Activated effector memory CD4-positive, alpha-beta T cell treated with Interleukin-2 at 50 U/mL for 16 hours (primary cell): ENCODE results near the gene TMX1.

Source experiments
- DNase-seq: peaks from one replicate; pipeline ENCODE4 v3.0.0-alpha.2; 2020

TMX1 gene

GRCh38 chr14:51294951-51295525 lies 55.0 kb downstream of the TMX1 start:
- DNase-seq, result no peak

- no peak for DNase-seq
Measured at GRCh38 chr14:51295646-51296263, 55.7 kb downstream of the TMX1 start.

DNA sequence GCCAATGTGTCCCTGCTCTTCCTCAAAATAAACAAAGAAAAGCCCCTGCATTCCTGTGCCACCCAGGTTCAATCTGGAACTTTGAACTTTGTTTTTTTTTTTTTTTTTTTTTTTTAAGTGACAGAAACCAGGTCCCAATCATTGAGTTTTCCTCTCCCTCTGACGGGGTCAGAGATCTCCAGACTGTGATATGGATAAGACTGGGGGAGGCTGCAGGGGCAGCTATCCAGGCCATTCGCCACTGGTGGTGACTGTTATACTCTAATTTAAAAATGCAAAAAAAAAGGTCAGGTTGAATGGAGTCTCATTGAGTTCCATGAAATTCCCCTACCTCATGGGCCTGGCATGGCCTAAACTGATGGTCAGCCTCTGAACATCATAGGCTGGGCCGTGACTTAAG lies 57.0 kb downstream of the TMX1 start:
- DNase-seq, result no peak

DNA sequence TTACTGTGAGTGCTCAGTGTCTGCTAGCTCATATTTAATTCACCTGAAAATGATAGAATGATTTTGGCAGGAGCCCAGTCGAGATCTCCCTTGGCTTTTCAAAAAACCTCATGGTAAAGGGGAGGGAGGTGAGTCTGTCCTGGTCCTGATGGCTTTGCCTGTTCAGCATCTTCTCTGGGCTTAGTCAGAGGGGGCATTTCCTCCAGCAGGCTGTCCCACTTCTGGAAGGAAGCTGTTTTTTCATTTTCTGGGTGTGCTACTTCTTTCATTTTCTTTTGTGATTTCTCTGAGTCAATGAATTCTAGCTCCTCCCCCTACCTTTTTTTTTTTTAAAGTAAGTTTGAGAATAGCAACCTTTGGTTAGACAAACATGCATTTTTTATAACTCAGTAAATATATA lies 58.8 kb downstream of the TMX1 start:
- no peak for DNase-seq

GRCh38 chr14:51302295-51303030 lies 62.4 kb downstream of the TMX1 start:
- no peak for DNase-seq

- DNase-seq, result no peak
Measured at GRCh38 chr14:51304438-51304837, 64.4 kb downstream of the TMX1 start.

- DNase-seq, result no peak
Measured at GRCh38 chr14:51304941-51305340, 64.9 kb downstream of the TMX1 start.

DNA sequence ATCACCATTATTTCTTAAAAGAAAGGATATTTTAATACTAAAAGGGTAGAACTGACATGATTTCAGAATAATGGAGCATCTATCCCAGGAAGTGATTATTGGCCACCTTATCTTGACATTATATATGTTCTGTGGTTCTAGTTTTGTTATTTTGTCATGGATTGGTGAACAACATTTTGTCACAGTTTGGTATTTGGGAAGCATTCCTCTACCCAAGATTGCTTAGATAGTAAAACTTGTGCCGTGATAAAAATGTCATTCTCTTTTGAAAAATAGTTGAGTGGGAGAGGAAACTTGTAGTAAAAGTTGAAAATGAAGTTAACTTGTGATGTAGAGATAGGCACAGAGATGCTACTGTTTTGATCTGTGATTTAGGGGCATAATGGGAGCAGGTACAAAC lies 65.7 kb downstream of the TMX1 start:
- no peak for DNase-seq
